ENCODE data around the gene KRT40.
A peak's percentile ranks its signal among the peaks of the same experiment; 100 is the strongest.

The KRT40 gene

GRCh38 chr17:40996829-40997228 is 12.7 kb upstream of the KRT40 start:
- DNase-seq (ENCODE audit: low read depth): no peak

DNA sequence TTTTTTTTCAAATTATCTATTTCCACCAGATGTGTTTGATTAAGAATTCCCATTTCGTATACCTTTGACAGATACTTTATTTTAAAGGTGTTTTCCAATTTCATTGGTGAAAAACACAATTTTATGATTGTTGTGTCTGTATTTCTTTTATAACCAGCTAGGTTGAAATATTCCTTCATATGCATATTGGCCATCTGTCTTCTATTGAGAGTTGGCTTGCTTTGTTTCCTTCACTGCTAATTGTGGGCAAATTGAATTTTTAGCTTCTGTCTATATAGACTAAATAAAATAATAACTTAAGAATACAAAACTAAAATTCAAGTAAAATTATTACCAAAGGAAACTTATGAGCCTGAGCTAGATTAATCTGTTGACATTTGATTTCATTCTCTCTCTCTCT is 11.0 kb upstream of the KRT40 start:
- no peak for DNase-seq (ENCODE audit: low read depth)

DNA sequence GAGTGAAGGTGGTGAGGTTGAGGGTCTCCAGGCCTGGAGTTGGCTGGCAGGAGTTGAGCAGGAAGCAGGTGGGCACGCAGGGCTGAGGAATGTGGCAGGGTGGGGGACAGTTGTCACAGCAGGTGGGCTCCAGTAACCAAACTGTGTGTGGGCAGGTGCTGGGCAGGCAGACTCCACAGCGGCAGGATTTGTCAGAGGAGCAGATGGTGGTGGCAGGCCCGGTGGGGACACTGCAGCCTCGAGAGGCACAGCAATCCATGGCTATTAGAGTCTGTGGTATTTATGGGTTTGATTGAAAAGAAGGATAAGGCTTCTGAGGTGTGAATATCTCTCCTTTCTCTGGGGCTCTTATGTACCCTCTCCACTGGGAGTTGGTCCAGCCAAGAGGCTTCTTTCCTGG is 9.7 kb upstream of the KRT40 start, which contains the start of gene KRTAP3-3:
Gene KRTAP3-3 (minus strand): TSS at position 326 of the 400 bp plus-strand sequence. CDS start 67 bp downstream, at position 259.
- DNase-seq (ENCODE audit: low read depth): no peak

DNA sequence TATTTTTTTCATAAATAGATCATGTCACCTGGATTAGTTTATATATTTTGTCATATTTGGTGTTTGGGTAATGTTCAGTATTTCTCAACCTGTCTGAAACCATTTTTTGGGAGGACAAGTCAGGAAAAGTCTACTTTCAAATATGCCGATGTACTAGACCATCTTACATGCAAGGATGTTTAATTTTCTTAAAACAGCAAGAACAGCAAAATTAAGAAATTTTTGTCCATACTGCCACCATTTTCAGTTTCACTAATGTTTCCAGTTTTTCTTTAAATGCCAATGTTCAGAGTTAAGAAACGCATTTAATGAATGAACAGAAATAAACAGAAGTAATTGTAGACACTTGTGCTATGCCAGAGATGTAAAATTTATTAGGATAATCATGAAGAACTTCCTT is 9.0 kb upstream of the KRT40 start:
- DNase-seq (ENCODE audit: low read depth): no peak

GRCh38 chr17:40992666-40993065 is 8.5 kb upstream of the KRT40 start:
- no peak for DNase-seq (ENCODE audit: low read depth)

DNA sequence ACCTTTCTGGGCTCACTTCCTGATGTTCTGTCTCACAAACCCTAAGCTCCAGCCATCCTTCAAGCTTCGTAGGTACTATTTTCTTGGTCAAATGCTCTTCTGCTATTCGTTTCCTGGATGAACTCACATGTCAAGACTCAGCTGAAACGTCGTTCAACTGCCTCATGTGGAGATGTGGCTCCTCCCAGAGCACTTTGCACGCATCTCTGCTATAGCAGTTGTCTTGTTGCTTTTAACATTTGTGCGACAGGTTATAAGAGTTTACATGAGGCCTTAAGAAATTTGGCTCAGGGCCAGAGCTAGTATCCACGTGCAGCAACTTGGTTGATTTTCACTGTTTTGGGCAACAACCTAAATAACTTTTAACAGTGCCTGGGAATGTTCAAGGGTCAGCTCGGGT is 2.8 kb upstream of the KRT40 start:
- DNase-seq (ENCODE audit: low read depth): no peak

GRCh38 chr17:40981115-40981514 is 3.0 kb downstream of the KRT40 start:
- DNase-seq (ENCODE audit: low read depth): no peak

DNA sequence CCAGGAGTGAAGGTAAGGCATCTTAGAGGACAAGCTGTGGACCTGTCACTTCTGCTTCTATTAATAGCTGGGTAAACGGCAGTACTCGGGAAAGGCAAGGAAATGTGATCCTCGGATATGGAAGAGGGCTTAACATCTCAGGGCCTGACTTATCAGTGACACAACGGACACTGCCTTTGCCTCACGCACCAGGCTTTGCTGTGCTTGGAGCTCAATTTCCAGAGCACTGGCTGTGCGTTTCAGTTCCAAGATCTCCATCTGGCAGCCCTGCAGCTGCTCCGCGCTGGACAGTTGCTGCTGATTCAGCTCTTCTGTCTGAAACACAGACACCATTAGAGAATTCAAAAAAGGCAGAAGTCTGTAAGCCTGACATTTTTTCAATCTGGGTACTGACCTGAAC is 3.5 kb downstream of the KRT40 start:
- no peak for DNase-seq (ENCODE audit: low read depth)

DNA sequence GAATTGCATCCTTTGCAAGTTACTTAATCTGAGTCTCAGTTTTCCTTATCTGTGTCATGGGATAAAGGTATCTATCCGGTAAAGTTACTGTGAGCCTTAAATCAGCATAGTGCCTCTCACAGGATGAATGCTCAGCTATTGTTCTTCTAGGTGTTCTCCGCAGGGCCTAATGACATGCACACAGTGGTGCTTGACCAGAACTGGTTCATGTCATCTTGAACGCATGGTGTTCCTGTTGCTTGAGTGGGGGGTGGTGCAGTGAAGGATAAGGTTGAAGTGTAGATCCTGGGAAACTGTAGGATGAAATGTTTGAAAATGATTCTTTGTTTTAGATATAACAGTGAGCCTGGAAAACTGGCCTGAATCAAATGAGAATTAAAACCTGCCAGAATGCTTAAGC is 4.0 kb downstream of the KRT40 start:
- DNase-seq (ENCODE audit: low read depth): no peak

- no peak for DNase-seq (ENCODE audit: low read depth)
Observed at GRCh38 chr17:40978575-40979151, 5.5 kb downstream of the KRT40 start.

DNA sequence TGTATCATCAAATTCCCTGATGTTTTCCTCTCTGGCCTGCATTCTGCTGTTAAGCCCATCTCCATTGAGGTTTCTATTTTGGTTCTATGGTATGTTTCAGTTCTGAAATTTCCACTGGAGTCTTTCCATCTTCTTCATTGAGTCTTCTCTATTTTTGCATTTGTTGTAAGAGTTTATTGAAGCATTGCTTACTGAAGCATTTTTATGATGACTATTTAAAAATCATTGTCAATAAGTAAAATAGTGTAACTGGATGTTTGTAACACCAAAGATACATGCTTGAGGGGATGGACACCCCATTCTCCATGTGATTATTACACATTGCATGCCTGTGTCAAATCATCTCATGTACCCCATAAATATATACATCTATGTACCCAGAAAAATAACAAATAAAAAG is 8.6 kb downstream of the KRT40 start:
- DNase-seq (ENCODE audit: low read depth): no peak

GRCh38 chr17:40974366-40974765 is 9.8 kb downstream of the KRT40 start:
- DNase-seq (ENCODE audit: low read depth): no peak

GRCh38 chr17:40967582-40967981 is 16.5 kb downstream of the KRT40 start:
- DNase-seq (ENCODE audit: low read depth): no peak

DNA sequence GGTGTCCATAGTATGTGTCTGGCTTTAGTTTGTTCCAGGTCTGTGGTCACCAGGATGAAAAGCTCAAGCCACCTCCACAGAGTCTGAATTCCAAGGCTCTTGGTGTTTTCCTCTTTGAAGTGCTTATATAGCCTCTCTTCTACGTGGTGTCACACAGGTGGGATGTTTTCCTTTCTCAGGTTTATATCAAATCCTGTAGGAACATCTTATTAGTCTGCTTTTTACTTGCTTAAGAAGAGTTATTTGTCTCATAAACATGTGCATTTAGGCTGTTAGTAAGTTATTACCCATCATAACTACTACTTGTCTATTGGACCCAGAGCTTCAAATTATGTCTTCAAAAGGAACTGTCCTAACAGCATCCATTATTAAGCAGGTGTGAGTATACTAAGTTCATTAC is 17.3 kb downstream of the KRT40 start, which contains the start of gene KRT39:
Gene KRT39 (minus strand): TSS at position 101 of the 400 bp plus-strand sequence. CDS start 92 bp downstream, at position 9.
- no peak for DNase-seq (ENCODE audit: low read depth)

DNA sequence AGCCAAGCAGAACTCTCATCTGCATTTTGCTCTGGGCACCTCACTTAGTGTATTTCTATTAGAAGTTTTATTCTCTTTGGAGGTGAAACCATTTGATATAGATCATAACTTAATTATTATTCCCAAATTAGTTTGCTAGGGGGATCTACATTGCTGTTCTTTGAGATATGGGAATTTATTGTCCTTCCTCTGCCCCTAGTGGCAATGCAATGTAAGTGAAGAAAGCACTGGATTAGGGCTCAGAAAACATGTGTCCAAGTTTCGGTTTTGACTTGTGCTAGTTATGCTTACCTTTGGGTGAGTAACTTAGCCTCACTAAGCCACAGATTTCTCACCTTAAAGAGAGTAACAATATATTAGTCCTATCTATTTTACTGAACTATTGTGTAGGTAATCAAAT is 20.3 kb downstream of the KRT40 start:
- no peak for DNase-seq (ENCODE audit: low read depth)

DNA sequence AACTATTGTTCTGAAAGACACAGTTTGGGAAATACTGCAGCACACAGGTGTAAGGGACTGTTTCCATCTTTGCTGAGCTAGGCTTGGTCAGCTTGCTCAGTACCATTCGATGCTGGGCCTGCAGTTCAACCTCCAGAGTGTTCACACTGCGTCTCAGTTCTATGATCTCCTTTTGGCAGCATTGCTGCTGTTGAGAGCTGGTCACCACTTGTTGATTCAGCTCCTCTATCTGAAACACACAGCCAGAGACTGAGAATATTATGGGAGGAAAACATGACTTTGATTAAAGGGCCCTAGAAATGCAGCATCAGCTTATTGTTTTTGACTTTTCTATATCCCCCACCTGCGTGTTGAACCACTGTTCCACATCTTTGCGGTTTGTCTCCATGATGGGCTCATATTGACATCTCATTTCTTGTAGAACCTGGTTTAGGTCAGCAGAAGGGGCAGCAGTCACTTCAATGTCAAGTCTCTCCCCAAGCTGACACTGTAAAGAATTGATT is 22.0 kb downstream of the KRT40 start:
- no peak for DNase-seq (ENCODE audit: low read depth)

- DNase-seq (ENCODE audit: low read depth): no peak
Observed at GRCh38 chr17:40961591-40961990, 22.5 kb downstream of the KRT40 start.

- no peak for DNase-seq (ENCODE audit: low read depth)
Observed at GRCh38 chr17:40960144-40960543, 24.0 kb downstream of the KRT40 start.

DNA sequence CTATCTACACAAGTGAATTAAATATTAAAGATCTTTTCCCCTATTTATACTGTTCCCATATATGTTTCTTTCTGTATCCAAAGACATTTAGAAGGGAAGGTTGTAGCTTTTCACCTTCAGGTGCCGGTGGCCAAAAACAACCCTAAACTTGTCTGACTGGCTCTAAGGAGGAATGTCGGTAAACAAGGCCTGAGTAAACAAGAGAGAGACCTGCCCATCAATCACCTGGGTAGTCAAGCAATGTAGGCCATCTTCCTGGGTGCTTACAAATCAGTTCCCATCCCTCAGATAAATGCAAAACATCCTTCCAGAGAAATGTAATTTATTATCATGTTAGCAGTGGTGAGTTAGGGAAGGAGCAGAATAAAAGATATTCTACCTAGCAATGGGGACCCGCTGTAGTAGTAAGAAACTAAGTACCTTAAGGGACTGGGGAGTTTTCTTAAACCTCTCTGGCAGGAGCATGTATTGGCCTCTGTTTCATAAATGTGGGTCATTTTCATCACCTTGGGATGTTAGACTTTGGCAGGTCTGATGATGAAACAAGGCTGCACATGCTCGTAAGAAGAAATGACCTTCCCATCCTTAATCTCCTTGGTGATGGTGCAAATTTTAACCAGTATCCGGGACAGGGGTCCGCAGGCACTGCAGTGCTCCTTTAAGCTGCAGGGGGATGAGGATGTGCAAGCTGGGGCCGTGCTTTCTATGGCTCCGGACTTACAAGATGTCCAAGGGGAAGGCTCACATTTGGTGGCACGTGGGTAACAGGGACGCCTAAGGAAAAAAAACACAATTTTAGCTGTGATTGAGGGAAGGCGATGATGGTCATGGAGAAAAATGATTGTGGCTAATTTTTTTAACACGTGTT is 25.8 kb downstream of the KRT40 start:
- no peak for DNase-seq (ENCODE audit: low read depth)

DNA sequence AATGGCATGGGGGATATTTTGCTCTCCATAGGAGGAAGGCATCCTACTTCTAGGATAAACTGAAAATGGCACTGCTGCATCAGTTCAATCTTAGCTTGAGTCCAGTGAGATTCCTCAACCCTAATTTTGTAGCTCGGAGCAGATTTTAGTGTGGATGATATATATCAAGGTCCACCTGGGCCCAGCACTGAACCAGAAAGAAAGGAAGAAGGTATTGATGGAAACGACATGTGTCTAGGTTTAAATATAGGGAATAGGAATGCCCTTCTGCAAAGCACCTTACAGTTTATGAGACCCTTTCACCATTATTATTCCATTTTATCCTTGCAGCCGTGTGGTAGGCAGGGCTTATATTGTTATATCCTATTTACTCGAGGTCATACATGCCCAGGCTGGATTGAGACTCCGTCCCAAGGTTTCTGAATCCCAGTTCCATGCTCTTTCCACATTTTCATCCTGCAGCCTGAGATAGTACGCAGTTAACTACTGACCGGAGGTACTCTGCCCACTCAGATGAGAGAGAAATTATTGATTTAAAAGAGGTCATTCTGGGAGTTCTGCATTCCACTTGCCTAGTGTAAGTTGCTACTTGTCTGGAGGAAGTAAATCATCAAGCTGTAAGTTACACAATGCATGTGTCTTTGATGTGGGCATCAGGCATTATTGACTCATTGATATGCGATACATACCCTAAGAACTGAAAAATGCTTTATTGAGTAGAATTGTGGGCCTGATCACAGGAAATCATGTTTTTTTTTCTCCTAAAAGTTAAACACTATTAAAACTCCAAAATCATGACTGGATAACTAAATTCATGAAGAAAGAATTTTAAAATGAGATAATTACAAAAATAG is 27.5 kb downstream of the KRT40 start:
- no peak for DNase-seq (ENCODE audit: low read depth)

DNA sequence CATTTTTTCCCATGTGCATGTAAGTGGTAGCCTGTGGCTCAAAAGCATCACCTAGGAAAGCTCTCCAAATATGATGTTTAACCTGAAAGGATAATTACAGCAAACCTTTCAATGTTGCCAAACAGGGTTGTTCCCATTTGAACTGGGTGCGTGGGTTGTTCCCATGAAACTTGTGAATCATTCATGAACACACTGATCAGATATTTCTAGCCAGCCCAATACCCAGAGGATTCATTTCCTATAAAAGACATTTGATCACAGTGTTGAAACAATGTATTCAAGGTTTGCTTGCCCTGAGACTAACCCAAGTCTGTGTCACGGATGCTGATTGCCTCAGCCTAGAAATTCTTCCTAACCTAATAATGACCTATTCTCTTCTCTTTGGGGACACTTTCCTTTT is 30.2 kb downstream of the KRT40 start:
- DNase-seq (ENCODE audit: low read depth): no peak

DNA sequence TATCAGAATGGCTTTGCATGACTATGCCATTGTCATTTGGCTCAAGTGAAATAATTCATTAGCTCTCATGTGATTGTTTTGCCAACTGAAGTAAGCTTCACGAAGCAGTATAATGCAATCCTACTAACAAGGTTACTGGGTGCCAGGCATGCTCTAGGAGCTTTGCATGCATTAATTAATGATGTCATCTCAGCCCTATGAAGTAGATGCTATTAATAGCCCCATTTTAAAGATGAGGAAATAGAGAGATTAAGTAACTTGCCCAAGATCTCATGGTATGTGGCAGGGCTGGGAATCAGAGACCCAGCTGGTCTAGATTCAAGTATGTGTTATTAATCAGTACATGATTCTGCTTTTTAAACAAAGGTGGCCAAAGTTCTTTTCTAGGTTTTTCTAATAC is 31.5 kb downstream of the KRT40 start:
- peak; percentile 43 for DNase-seq (ENCODE audit: low read depth)
